GM12865 (cell line): Measurements from ENCODE around the gene CAMKMT.

ENCODE experiments used
- DNase-seq: peaks from one replicate; pipeline ENCODE4 v3.0.0; 2010; ENCODE audit warnings: low read depth
- H3K4me3 ChIP-seq: 2 replicates; pipeline ENCODE4 v1.5.1; 2011; ENCODE audit warnings: mild to moderate bottlenecking, low read depth, low read length, control low read depth
- TF ChIP-seq, protein P1 (sequence below): IDR thresholded peaks from 2 replicates; pipeline ENCODE4 v1.5.1; 2011; ENCODE audit warnings: low read length, control low read depth, low read depth, inconsistent platforms; ENCODE audit not compliant: insufficient read depth; ENCODE audit errors: missing control alignments

The CAMKMT gene

DNA sequence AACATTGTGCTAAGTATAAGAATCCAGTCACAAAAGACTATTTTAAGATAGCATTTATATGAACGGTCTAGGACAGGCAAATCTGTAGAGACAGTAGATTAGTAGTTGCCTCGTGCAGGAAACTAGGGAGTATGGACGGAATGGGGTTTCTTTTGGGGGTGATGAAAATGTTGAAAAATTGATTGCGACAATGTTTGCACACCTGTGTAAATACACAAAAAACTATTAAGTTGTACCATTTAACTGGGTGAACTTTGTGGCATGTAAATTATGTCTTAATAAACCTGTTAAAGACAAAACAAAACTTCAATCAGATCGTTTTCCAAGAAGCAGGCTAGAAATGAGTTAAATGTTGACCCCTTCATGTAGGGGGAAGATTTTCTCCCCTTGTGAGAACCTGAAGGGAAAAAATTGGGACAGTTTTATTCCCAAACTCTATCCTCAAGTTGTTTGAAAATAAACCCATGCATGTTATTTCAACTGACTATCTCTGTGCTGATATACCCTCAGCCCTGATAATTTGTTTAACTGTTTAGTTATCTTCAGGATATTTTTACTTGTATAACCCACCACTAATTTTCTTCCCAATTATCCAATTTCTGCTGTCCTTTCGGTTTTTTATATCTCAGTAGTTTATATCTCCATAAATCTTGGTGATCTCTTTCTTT lies 87.2 kb downstream of the CAMKMT start:
- no peak for DNase-seq
- TF ChIP-seq, protein P1, sequence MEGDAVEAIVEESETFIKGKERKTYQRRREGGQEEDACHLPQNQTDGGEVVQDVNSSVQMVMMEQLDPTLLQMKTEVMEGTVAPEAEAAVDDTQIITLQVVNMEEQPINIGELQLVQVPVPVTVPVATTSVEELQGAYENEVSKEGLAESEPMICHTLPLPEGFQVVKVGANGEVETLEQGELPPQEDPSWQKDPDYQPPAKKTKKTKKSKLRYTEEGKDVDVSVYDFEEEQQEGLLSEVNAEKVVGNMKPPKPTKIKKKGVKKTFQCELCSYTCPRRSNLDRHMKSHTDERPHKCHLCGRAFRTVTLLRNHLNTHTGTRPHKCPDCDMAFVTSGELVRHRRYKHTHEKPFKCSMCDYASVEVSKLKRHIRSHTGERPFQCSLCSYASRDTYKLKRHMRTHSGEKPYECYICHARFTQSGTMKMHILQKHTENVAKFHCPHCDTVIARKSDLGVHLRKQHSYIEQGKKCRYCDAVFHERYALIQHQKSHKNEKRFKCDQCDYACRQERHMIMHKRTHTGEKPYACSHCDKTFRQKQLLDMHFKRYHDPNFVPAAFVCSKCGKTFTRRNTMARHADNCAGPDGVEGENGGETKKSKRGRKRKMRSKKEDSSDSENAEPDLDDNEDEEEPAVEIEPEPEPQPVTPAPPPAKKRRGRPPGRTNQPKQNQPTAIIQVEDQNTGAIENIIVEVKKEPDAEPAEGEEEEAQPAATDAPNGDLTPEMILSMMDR = no peak
- H3K4me3 ChIP-seq = no peak overlapping the region

DNA sequence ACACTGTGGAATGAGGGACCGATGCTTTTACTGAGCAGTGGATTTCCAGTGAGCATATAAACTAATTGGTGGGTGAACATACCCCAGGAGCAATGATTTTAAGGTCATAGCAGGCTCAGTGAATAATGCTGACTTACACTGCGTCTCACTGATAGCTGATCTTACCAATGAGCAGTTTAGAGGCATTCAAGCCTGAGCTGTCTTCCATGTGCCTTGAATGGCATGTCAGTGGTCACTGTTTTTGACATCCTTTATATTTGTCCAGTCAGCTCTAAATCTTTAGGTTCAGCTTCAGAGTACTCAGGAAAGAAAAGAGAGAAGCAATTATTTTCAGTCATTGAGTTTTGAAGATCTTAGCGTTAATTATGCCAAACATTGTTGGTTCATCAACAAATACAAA lies 88.3 kb downstream of the CAMKMT start:
- no peak for DNase-seq
- TF ChIP-seq, protein P1 = no peak
- H3K4me3 ChIP-seq = no peak overlapping the region

DNA sequence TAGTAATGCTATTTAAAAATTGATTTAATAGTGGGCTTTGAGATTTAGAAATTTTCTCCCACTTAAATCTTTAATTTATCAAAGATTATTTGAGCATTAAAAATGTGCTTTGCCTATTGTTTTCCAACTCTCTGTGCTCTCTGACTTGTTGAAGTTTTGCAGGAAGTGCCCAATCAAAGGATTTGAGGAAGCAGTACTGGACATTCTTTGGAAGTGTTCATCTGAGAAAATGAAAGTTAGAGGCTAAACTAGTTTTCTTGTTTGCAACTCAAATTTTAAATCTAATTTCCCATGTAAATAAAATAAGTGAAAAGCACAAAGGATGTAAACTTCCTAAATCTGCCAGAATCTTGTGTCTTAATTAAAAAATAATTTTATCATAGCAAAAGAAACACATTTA lies 89.1 kb downstream of the CAMKMT start:
- TF ChIP-seq, protein P1 = no peak
- DNase-seq = no peak
- H3K4me3 ChIP-seq = no peak overlapping the region

DNA sequence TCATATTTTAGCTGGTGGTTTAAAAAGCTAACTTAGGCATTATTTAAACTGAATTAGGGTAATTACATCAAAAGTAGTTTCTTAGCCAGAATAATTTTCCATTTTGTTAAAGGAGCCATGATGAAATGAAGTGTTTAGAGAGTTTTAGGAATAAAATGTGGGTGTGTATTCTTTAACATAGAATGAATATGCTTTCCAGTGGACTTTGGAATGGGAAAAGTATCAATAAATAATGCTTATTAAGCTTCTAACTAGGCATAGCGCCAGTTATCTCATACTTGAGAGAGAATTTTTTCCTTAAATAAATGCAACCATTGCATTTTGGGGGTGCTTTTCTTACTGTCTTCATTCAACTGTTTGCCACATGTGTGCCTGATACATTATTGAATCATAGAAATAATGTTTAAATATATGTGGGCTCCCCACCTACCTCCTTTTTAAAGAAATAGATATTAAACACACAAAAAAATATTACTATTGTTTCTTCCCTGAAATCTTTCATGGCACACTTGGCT lies 90.4 kb downstream of the CAMKMT start:
- H3K4me3 ChIP-seq = no peak overlapping the region
- TF ChIP-seq, protein P1 = no peak
- DNase-seq = no peak

DNA sequence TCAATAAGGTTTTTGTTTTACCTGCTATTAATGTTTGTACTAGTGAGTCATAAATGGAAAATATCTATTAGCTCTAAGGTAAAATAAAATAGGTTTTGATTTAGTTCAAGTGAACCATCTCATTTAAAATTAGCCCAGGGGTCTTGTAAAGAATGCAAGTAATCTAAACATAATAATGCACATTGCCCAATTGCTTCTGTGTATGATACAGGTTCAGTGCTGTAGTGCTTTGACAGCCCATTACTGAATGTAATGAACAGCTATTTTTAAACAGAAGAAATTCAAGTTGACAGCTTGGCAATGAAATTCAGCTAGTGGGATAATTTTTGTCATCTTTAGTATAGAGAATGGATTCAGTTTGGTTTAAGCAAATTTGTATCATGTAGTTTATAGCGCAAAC lies 91.5 kb downstream of the CAMKMT start:
- no peak overlapping the region for H3K4me3 ChIP-seq
- TF ChIP-seq, protein P1 = no peak
- DNase-seq = no peak

DNA sequence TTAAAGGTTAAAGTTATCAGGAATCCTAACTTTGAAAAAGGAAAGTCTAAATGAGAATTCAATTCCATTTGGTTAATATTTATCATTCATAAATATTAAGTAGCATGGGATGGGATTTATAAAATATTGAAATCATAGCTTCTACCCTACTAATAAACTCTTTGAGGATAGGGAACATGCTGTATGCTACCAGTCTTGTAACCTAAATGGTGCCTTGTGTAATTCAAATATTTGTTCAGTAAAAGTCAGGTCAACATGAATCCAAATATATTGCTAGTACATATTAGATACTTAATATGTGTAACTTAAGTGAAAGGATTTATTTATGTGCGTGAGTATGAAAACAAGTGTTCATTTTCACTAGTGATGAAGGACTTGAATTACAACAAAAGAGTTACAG lies 94.1 kb downstream of the CAMKMT start:
- TF ChIP-seq, protein P1 = no peak
- DNase-seq = no peak
- H3K4me3 ChIP-seq = no peak overlapping the region

DNA sequence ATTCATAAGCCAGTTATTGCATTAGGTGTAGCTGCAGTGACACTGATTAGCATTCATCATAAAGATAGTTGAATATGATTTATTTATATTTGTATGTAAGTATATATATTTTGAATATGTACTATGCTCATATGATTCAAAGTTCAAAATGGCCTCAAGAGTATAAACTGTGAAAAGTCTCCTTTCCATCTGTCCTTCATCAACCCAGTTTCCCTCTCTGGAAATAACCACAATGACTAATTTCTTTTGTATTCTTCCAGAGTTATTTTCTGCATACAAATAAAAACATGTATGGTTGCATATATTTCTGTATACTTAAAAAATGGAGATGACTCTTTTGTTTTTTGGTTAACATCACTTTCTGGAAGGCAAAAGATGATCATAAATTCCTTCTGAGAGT lies 95.2 kb downstream of the CAMKMT start:
- H3K4me3 ChIP-seq = no peak overlapping the region
- no peak for DNase-seq
- TF ChIP-seq, protein P1 = no peak
